HPDE6-E6E7 (cell line): Measurements from ENCODE around the gene B4GALNT2.
"Not testable (repeated sequence)": the region's sequence is repeated elsewhere in the genome, so short reads cannot be mapped to it uniquely, and the experiment has no call there.

ENCODE experiments used
- DNase-seq: peaks from one replicate; pipeline ENCODE4 v3.0.0; 2011; ENCODE audit warnings: missing footprints; ENCODE audit errors: extremely low spot score

Gene B4GALNT2

GRCh38 chr17:49120166-49120565 is 12.4 kb upstream of the B4GALNT2 start:
- DNase-seq: no peak

DNA sequence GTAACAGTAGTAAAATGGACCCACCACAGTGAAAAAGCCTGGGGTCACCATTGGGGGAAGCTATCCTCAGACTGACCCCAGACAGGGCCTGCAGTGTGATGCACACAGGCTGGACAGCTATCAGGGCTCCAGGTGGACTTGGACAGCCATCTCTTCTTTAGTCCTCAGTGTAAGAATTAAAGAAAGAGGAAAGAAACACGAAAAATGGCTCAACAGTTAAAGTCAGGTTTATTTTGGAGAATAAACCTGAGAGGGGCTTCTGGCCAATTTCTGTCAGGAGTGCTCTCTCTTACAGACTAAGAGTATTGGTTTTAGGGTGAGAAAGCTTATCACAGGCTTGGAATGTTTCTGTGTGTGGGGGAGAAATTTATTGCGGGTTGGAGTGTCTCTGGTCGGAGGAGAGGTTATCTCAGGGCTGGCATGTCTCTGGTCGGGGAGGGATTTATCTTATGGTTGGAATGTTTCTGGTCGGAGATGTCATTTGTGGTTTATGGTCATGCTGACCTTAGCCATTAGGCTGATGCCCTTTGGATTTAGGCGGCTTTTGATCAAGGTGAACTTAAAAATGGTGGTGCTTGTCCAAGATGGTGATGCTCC is 10.8 kb upstream of the B4GALNT2 start:
- DNase-seq: no peak

- DNase-seq: no peak
Observed at GRCh38 chr17:49122566-49122965, 10.0 kb upstream of the B4GALNT2 start.

DNA sequence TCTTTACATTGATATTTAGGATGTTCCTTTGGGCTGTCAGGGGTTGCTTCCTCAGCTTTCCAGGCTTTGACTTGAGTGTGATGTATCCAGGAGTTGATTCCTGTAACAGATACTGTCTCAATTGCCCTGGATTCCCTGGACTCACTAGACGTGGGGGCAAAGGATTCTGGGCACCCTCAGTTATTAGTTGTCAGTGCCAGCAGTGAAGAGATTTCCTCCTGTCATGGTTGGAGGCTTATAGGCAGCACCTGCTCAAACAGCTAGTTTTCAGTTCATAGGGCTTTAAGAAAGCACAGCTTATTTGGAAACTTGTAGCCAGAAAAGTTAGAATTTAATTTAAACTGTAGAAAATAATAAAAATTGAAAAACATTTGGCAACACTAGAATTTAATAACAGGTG is 9.5 kb upstream of the B4GALNT2 start:
- no peak for DNase-seq

- no peak for DNase-seq
Observed at GRCh38 chr17:49125449-49125848, 7.1 kb upstream of the B4GALNT2 start.

DNA sequence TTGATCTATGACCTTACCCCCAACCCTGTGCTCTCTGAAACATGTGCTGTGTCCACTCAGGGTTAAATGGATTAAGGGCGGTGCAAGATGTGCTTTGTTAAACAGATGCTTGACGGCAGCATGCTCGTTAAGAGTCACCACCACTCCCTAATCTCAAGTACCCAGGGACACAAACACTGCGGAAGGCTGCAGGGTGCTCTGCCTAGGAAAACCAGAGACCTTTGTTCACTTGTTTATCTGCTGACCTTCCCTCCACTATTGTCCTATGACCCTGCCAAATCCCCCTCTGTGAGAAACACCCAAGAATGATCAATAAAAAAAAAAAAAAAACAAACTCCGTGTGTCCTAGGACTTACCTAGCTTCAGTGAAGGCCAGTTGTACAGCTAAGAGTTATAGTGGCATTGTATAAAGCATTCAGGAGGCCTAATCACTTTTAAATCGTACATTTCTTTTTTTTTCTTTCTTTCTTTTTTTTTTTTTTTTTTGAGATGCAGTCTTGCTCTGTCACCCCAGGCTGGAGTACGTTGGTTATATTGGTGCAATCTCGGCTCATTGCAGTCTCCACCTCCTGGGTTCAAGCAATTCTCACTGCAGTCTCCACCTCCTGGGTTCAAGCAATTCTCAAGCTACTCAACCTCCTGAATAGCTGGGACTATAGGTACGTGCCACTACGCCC is 6.2 kb upstream of the B4GALNT2 start:
- DNase-seq: not testable (repeated sequence)

DNA sequence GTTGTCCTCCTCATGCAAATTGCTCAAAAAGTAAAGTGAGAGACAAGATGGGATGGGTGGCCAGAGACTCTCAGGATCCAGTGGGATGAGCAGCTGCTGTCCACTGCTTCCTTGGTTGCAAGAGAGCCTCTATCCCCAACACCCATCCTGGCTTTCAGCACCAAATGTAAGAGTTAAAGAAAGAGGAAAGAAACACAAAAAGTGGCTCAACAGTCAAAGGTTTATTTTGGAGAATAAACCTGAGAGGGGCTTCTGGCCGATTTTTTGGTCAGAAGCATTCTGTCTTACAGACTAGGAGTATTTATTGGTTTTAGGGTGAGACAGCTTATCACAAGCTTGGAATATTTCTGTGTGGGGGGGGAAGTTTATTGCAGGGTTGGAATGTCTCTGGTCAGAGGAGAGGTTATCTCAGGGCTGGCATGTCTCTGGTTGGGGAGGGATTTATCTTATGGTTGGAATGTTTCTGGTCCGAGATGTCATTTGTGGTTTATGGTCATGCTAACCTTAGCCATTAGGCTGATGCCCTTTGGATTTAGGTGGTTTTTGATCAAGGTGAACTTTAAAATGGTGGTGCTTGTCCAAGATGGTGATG is 3.1 kb upstream of the B4GALNT2 start:
- DNase-seq: not testable (repeated sequence)

GRCh38 chr17:49130891-49131290 is 1.7 kb upstream of the B4GALNT2 start:
- no peak for DNase-seq

- DNase-seq: no peak
Observed at GRCh38 chr17:49132317-49132698, 261 bp upstream of the B4GALNT2 start.

DNA sequence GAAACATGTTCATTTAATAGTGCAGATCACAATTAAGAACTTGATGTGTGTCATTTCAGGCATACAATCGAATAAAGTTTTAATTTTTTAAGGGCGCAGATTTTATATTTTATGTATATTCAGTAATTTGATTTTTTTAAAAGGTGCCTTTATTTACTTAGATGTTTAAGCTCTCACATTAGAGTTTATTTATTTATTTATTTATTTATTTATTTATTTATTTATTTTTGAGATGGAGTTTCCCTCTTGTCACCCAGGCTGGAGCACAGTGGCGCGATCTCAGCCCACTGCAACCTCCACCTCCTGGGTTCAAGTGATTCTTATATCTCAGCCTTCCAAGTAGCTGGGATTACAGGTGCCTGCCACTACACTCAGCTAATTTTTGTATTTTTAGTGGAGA is 3.8 kb downstream of the B4GALNT2 start:
- DNase-seq: no peak

DNA sequence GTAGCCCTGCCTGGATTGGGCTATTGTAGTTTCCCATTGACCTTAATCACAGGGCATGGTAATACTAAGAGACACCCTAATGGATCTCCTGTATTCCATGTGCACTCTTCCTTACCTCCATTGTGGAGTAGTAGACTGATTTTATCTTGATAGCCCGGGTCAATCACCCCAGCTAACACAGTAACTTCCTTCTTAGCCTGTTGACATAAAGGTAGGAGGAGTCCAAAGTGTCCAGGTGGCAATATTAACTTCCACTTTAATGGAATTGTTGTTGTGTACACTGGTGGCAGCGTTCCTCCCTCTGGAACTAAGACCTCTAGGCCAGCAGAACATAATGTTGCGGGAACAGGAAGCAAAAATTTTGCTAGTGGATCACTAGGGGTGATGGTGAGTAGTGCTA is 13.1 kb downstream of the B4GALNT2 start:
- not testable (repeated sequence) for DNase-seq

DNA sequence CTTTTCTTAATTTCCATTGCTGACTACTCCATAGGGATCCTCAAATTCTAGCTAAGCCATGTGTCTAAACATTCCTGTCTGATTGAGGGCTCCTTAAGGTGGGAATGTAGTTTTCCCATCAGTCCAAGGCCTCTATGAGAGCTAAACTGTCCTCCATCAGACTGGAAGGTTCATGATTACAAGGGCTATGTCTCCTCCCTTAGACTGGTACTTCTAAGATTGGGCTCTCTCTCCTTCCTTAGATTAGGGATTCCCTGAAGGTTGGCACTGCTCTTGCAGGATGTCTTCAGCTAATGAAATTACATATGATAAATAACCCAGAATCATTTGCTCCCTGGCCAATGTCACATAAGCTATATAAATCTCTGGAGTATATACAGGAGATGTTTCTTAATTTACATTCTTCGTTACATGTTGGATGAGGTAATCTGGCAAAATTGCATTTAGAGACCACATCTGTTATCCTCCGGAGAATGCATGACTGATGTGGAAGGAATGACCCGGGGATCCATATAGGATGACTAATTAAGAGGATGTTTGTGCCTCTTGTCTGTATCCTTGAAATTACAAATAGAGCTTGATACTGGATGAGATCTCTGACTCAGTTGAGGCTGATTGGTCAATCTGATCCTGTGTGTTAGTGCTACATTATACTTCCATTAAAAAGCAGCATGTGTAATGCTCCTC is 14.2 kb downstream of the B4GALNT2 start:
- peak; percentile 85 for DNase-seq

DNA sequence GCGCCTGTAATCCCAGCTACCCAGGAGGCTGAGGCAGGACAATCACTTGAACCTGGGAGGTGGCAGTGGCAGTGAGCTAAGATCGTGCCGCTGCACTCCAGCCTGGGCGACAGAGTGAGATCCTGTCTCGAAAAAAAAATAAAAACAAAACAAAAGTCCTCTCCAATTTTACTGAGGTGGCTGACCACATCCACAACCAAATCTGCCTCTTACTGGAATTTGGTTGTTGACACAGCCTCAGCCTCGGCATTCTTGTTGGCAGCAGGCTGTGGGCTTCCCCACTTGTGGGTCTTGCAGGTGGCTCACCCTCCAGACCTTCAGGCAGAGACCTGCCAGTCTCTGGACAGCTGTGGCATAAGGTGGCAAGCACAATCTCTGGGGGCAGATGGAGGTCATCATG is 15.6 kb downstream of the B4GALNT2 start:
- DNase-seq: no peak

GRCh38 chr17:49151996-49152395 is 19.4 kb downstream of the B4GALNT2 start:
- no peak for DNase-seq

GRCh38 chr17:49156256-49156655 is 23.7 kb downstream of the B4GALNT2 start:
- no peak for DNase-seq

- DNase-seq: peak; percentile 29
Observed at GRCh38 chr17:49157784-49158183, 25.2 kb downstream of the B4GALNT2 start.

DNA sequence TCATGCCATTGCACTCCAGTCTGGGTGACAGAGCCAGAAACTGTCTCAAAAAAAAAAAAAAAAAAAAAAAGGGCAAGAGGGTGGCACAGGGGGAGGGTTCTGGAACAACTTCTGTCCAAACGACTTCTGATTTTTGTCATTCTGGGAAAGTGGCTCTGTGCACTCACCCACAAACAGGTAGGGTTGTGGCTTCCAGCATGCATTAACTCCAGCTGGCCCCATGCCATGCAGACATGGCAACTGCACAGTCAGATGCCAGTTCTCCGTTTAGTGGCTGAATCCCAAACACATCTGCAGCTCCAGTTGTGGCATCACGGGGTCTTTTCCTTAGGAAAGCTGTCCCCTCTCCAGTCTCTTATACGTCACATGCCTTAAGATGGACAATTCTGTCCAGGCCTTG is 30.3 kb downstream of the B4GALNT2 start:
- DNase-seq: no peak

GRCh38 chr17:49165143-49165542 is 32.6 kb downstream of the B4GALNT2 start:
- DNase-seq: no peak

DNA sequence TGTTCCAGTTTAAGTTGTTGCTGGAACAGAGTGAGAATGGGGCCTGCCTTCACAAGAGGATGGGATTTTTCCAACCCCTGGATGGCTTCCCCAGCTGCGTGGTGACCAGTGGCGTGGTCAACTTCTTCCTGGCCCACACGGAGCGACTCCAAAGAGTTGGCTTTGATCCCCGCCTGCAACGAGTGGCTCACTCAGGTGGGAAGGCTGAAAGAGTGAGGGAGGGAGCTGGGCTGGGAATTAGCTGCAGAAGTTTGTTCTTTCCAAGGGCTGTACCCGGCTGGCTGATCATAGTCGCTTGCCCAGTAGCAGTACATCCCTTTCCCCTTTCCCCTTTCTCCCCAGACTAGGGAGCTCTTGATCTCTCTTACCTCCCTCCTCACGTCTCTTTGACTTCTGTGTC is 36.1 kb downstream of the B4GALNT2 start:
- no peak for DNase-seq

GRCh38 chr17:49170216-49170615 is 37.6 kb downstream of the B4GALNT2 start:
- no peak for DNase-seq

DNA sequence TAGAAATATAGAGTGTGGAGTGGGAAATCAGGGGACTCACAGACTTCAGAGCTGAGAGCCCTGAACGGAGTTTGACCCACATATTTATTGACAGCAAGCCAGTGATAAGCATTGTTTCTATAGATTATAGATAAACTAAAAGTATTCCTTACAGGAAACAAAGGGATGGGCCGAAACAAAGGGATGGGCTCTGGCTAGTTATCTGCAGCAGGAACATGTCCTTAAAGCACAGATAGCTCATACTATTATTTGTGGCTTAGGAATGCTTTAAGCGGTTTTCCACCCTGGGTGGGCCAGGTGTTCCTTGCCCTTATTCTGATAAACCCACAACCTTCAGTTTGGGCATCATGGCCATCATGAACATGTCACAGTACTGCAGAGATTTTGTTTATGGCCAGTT is 38.1 kb downstream of the B4GALNT2 start:
- DNase-seq: not testable (repeated sequence)

DNA sequence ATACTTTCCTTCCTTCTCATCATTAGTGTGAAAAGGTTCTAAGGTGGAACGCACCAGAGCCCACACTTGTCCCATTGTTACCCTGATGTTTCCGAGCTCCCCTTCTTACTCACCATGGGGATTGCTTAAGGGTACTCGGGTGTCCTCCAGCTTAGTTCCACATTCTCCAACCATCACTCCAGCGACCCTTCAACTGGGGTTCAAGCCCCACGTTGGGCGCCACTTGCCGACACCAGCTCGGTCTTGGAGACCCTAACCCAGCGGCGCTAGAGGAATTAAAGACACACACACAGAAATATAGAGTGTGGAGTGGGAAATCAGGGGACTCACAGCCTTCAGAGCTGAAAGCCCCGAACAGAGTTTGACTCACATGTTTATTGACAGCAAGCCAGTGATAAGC is 43.4 kb downstream of the B4GALNT2 start:
- DNase-seq: not testable (repeated sequence)

DNA sequence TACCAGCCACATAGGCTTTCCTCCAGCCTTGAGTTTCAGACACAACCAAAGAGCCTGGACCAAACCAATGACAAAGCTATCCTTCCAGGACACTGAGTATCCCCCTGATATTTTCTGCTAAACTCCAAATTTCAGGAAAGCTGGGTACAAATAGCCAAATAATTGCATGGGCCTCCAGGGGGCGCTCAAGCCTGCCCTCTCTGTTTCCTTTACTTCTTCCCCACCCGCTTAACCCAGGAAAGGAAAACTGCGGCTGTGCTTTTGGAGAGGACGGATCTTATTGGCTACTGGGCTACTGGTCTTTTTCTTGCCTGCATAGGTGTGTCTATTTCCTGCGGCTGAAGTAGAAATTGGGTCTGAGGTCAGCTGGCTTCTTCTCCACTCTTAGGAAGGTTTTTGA is 47.7 kb downstream of the B4GALNT2 start:
- DNase-seq: peak; percentile 33
